Fibroblast of skin of left biceps (primary cell): ENCODE measurements around the gene POU6F1.
"Not testable (repeated sequence)": the region's sequence is repeated elsewhere in the genome, so short reads cannot be mapped to it uniquely, and the experiment has no call there.

ENCODE experiments used
- DNase-seq, 2 experiments: peaks; one replicate each; pipeline ENCODE4 v3.0.0-alpha.2; 2013; ENCODE audit warnings: low read depth in 2 of 2

Gene POU6F1

GRCh38 chr12:51229116-51229809 is 11.4 kb upstream of the POU6F1 start:
- DNase-seq, result no peak

- no peak for DNase-seq
These were observed 10.1 kb upstream of the POU6F1 start for GRCh38 chr12:51227962-51228361.

- not testable (repeated sequence) for DNase-seq
These were observed 9.2 kb upstream of the POU6F1 start for GRCh38 chr12:51227112-51227511.

GRCh38 chr12:51225771-51226170 is 7.9 kb upstream of the POU6F1 start:
- no peak for DNase-seq

GRCh38 chr12:51225234-51225633 is 7.4 kb upstream of the POU6F1 start:
- no peak for DNase-seq

- DNase-seq, result no peak
These were observed 6.8 kb upstream of the POU6F1 start for GRCh38 chr12:51224625-51225024.

GRCh38 chr12:51222461-51222860 is 4.6 kb upstream of the POU6F1 start:
- DNase-seq, result no peak

GRCh38 chr12:51219857-51220256 is 2.0 kb upstream of the POU6F1 start:
- not testable (repeated sequence) for DNase-seq

- no peak for DNase-seq
These were observed 1.5 kb upstream of the POU6F1 start for GRCh38 chr12:51219322-51219721.

- DNase-seq, result no peak
These were observed 822 bp upstream of the POU6F1 start for GRCh38 chr12:51218607-51219161.

- no peak for DNase-seq
These were observed 512 bp downstream of the POU6F1 start for GRCh38 chr12:51217133-51217967.

- DNase-seq, result no peak
These were observed 1.2 kb downstream of the POU6F1 start for GRCh38 chr12:51216642-51217041.

GRCh38 chr12:51214895-51215294 is 3.0 kb downstream of the POU6F1 start:
- DNase-seq, result no peak

- DNase-seq, result no peak
These were observed 7.0 kb downstream of the POU6F1 start for GRCh38 chr12:51210690-51211395.

GRCh38 chr12:51209259-51209658 is 8.6 kb downstream of the POU6F1 start:
- DNase-seq, result no peak

GRCh38 chr12:51208016-51208660 is 9.7 kb downstream of the POU6F1 start:
- DNase-seq, result no peak

- DNase-seq, result no peak
These were observed 12.5 kb downstream of the POU6F1 start for GRCh38 chr12:51205350-51205749.

GRCh38 chr12:51202718-51203117 is 15.1 kb downstream of the POU6F1 start:
- no peak for DNase-seq

- DNase-seq, result no peak
These were observed 17.1 kb downstream of the POU6F1 start for GRCh38 chr12:51200806-51201205.

- DNase-seq, result no peak
These were observed 17.7 kb downstream of the POU6F1 start for GRCh38 chr12:51200156-51200555.

GRCh38 chr12:51199366-51199945 is 18.4 kb downstream of the POU6F1 start:
- no peak for DNase-seq
